Keratinocyte (primary cell): Measurements from ENCODE around the gene NMNAT2. TPM values are rescaled to one million over a fixed set of nuclear protein-coding genes. Genes with fewer than 3 reads are reported as not detected.

ENCODE experiments used
- DNase-seq: peaks from one replicate; pipeline ENCODE4 v3.0.0-alpha.2; 2011; ENCODE audit warnings: low read depth, missing footprints, low spot score
- FAIRE-seq: peaks from 2 replicates; lab custom pipeline; 2011; peaks lifted over from hg19 to GRCh38; lab: Jason Lieb, UNC
- H2AFZ ChIP-seq: 2 replicates; pipeline ENCODE4 v1.6.0; 2012; ENCODE audit warnings: low read length, control low read depth, inconsistent platforms; ENCODE audit not compliant: control insufficient read depth
- H3K27ac ChIP-seq: 2 replicates; pipeline ENCODE4 v1.5.1; 2011; ENCODE audit warnings: low read length; ENCODE audit not compliant: control insufficient read depth, insufficient read depth
- H3K27me3 ChIP-seq: 3 replicates; pipeline ENCODE4 v1.6.0; 2011; ENCODE audit warnings: low read length; ENCODE audit not compliant: control insufficient read depth, insufficient read depth; ENCODE audit errors: extremely low read depth
- H3K36me3 ChIP-seq, 2 experiments: 2 replicates in 1 of 2; 3 replicates in 1 of 2; pipeline ENCODE4 v1.5.1; 2011; ENCODE audit warnings: low read length in 2 of 2, mild to moderate bottlenecking in 1 of 2; ENCODE audit not compliant: control insufficient read depth in 2 of 2, insufficient read depth in 2 of 2; ENCODE audit errors: extremely low read depth in 1 of 2
- H3K4me1 ChIP-seq: 3 replicates; pipeline ENCODE4 v1.5.1; 2011; ENCODE audit warnings: low read length; ENCODE audit not compliant: control insufficient read depth, insufficient read depth; ENCODE audit errors: extremely low read depth
- H3K4me2 ChIP-seq: 3 replicates; pipeline ENCODE4 v1.6.0; 2011; ENCODE audit warnings: low read depth, low read length; ENCODE audit not compliant: control insufficient read depth, insufficient read depth; ENCODE audit errors: extremely low read depth
- H3K4me3 ChIP-seq, 3 experiments: fragments of 200-600 bp in 1 of 3; sonication (generic) in 1 of 3; 2 replicates in 2 of 3; 3 replicates in 1 of 3; pipeline ENCODE4 v1.5.1; 2011 to 2016; ENCODE audit warnings: low read length in 3 of 3, mild to moderate bottlenecking in 3 of 3, control low read depth in 2 of 3, inconsistent platforms in 1 of 3, low read depth in 1 of 3, mixed read lengths in 1 of 3, mixed run types in 1 of 3, moderate library complexity in 1 of 3; ENCODE audit not compliant: control insufficient read depth in 2 of 3, insufficient read depth in 2 of 3; ENCODE audit errors: extremely low read depth in 1 of 3
- H3K79me2 ChIP-seq: 2 replicates; pipeline ENCODE4 v1.6.0; 2012; ENCODE audit warnings: low read length; ENCODE audit not compliant: control insufficient read depth, insufficient read depth
- H3K9ac ChIP-seq: 3 replicates; pipeline ENCODE4 v1.6.0; 2011; ENCODE audit warnings: low read length; ENCODE audit not compliant: control insufficient read depth, insufficient read depth; ENCODE audit errors: extremely low read depth
- H3K9me1 ChIP-seq: 3 replicates; pipeline ENCODE4 v1.6.0; 2011; ENCODE audit warnings: low read length; ENCODE audit not compliant: control insufficient read depth, insufficient read depth; ENCODE audit errors: extremely low read depth
- H3K9me3 ChIP-seq: 2 replicates; pipeline ENCODE4 v1.5.1; 2012; ENCODE audit warnings: low read depth, low read length; ENCODE audit not compliant: control insufficient read depth
- H4K20me1 ChIP-seq: 3 replicates; pipeline ENCODE4 v1.6.0; 2011; ENCODE audit warnings: low read length; ENCODE audit not compliant: control insufficient read depth, insufficient read depth; ENCODE audit errors: extremely low read depth
- EZH2 ChIP-seq: IDR thresholded peaks from one replicate; pipeline ENCODE4 v1.6.1; 2012; ENCODE audit warnings: inconsistent platforms, mild to moderate bottlenecking, low read length, moderate library complexity
- dilution Hi-C: fragments of 300-500 bp; cut with MboI; formaldehyde crosslinking; loops from one replicate; pipeline ENCODE4 v1.7.0; 2020; ENCODE audit warnings: low sequenced_read_pairs; ENCODE audit not compliant: extremely low pct_ligation_motif_present
- polyA plus RNA-seq, 5 experiments: library from polyadenylated mRNA; depleted of rRNA in 3 of 5; stranded (reverse) in 3 of 5; stranded (forward) in 1 of 5; unstranded in 1 of 5; fragments of >200 nt; gene quantifications; 1 replicate in 1 of 5; 2 replicates in 3 of 5; 3 replicates in 1 of 5; pipeline versions ENCODE4 v1.2.1 to v1.2.3, GENCODE V29; 2011 to 2012; ENCODE audit warnings: missing spikeins in 2 of 5, low read depth in 1 of 5, low replicate concordance in 1 of 5
- TF ChIP-seq, protein P1 (sequence below), 3 experiments: IDR thresholded peaks in 1 of 3; conservative IDR thresholded peaks in 1 of 3; optimal IDR thresholded peaks in 1 of 3; 2 replicates in 2 of 3; 3 replicates in 1 of 3; pipeline versions ENCODE3 to v1.5.1; 2011; ENCODE audit warnings: low read length in 3 of 3, mild to moderate bottlenecking in 3 of 3, moderate library complexity in 2 of 3, control low read depth in 1 of 3, inconsistent platforms in 1 of 3; ENCODE audit not compliant: insufficient read depth in 2 of 3; ENCODE audit errors: extremely low read depth in 1 of 3

NMNAT2 gene
- polyA plus RNA-seq, 1 donor (not counting 4 experiments of a cell fraction or from before 2014, with no cell fraction given), result 0.72 TPM

DNA sequence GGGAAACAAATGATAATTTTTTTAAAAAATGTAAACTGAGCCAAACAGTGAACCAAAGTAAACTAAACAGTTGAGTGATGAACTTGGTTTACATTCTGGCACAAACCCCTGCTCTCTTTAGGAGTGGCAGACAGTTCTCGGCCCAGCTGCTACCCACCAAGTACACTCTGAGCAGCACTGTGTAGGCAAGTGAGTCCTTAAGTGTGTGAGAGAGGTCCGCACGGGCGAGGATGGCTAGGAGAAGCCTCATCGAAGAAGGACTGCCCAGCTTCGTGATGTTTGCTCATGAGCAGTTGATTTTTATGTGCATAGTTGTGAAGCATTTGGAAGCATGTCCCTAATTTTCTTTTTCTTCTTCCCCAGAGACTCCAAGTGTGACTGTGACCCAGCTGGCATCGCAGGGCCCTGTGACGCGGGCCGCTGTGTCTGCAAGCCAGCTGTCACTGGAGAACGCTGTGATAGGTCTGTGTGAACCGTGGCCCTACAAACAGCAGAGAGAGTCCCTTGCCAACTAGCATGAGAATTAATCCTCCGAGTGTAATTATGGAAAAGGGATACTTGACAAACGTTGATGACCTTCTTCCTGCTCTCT, 200.1 kb downstream of the NMNAT2 start:
- H2AFZ ChIP-seq, result no peak overlapping the region
- peaks cover under 1% of the 10 kb centered on the region for H3K4me1 ChIP-seq
- peaks cover 15% of the 10 kb centered on the region for H3K79me2 ChIP-seq
- H3K27me3 ChIP-seq, result no peaks in the 10 kb centered on the region
- no peak overlapping the region for H3K27ac ChIP-seq
- DNase-seq (no peak), FAIRE-seq (no peak)
- H3K9me1 ChIP-seq, result no peaks in the 10 kb centered on the region
- dilution Hi-C loops, result no loop called here
- H4K20me1 ChIP-seq, result peaks cover 39% of the 10 kb centered on the region
- TF ChIP-seq, protein P1, sequence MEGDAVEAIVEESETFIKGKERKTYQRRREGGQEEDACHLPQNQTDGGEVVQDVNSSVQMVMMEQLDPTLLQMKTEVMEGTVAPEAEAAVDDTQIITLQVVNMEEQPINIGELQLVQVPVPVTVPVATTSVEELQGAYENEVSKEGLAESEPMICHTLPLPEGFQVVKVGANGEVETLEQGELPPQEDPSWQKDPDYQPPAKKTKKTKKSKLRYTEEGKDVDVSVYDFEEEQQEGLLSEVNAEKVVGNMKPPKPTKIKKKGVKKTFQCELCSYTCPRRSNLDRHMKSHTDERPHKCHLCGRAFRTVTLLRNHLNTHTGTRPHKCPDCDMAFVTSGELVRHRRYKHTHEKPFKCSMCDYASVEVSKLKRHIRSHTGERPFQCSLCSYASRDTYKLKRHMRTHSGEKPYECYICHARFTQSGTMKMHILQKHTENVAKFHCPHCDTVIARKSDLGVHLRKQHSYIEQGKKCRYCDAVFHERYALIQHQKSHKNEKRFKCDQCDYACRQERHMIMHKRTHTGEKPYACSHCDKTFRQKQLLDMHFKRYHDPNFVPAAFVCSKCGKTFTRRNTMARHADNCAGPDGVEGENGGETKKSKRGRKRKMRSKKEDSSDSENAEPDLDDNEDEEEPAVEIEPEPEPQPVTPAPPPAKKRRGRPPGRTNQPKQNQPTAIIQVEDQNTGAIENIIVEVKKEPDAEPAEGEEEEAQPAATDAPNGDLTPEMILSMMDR (optimal IDR thresholded peaks at IDR 0.05 in 1 of 3, IDR thresholded peaks at IDR 0.05 in 1 of 3, conservative IDR thresholded peaks at IDR 0.05 in 1 of 3; ENCODE audit: extremely low read depth in 1 of 3, insufficient read depth in 2 of 3, low read length in 3 of 3), result no peak
- no peak for TF ChIP-seq EZH2
- H3K9me3 ChIP-seq, result no peaks in the 10 kb centered on the region
- peaks cover 60 to 75% of the 10 kb centered on the region in 2 experiments for H3K36me3 ChIP-seq
- no peak overlapping the region for H3K4me3 ChIP-seq
- H3K4me2 ChIP-seq, result no peak overlapping the region
- H3K9ac ChIP-seq, result no peak overlapping the region

DNA sequence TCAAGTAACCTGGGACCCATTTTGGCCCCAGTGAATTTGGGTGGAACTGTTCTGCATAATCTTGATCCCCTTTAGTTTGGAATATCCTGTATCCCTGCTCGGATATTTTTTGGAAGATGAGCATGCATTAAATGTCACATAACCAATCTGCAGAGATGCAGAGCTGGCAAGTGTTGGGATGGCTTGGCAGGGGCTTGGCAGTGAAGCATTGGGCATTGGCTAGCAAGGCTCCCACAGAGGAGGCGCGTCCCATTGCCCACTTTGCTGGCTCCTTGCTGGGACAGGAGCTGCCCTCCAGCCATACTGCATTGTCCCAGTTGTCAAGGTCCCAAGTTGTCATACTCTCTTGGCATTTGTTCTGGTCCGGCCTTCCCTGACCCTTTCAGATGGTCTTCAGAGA, 202.2 kb downstream of the NMNAT2 start:
- Histone ChIP-seq H3K4me3 (no peak overlapping the region), H3K79me2 (peaks cover 30% of the 10 kb centered on the region), H2AFZ (no peak overlapping the region), H4K20me1 (peaks cover 49% of the 10 kb centered on the region), H3K27ac (no peak overlapping the region), H3K36me3 (peaks cover 55 to 72% of the 10 kb centered on the region in 2 experiments), H3K9me3 (no peaks in the 10 kb centered on the region), H3K4me1 (peaks cover 21% of the 10 kb centered on the region), H3K9me1 (no peaks in the 10 kb centered on the region), H3K9ac (no peak overlapping the region), H3K27me3 (no peaks in the 10 kb centered on the region), H3K4me2 (no peak overlapping the region)
- TF ChIP-seq EZH2, result no peak
- TF ChIP-seq, protein P1 (optimal IDR thresholded peaks at IDR 0.05 in 1 of 3, IDR thresholded peaks at IDR 0.05 in 1 of 3, conservative IDR thresholded peaks at IDR 0.05 in 1 of 3; ENCODE audit: extremely low read depth in 1 of 3, insufficient read depth in 2 of 3, low read length in 3 of 3), result no peak
- dilution Hi-C loops, result no loop called here
- FAIRE-seq (no peak), DNase-seq (no peak)
